ENCODE results near the gene YPEL2.

Gene YPEL2

GRCh38 chr17:59361916-59362810 lies 30.7 kb downstream of the YPEL2 start:
- H3K9me3 ChIP-seq (ENCODE audit: control insufficient read depth, low read length) = no peaks in the 10 kb centered on the region
- H3K36me3 ChIP-seq (ENCODE audit: control insufficient read depth in 1 of 2, insufficient read depth in 2 of 2, low read depth in 1 of 2, low read length in 2 of 2) = peaks cover 0 to 5% of the 10 kb centered on the region in 2 experiments
- H3K27me3 ChIP-seq (ENCODE audit: control insufficient read depth in 1 of 2, insufficient read depth in 1 of 2, low read length in 2 of 2) = no peaks in the 10 kb centered on the region
- H2BK15ac ChIP-seq (ENCODE audit: low read depth, poor library complexity, severe bottlenecking) = no peak overlapping the region
- peak overlapping the region in 1 of 2 experiments; percentile 50 for H3K4me3 ChIP-seq (ENCODE audit: insufficient read depth in 1 of 2, low read depth in 1 of 2, low read length in 2 of 2)
- H2AK5ac ChIP-seq (ENCODE audit: low read length, severe bottlenecking) = peak overlapping the region; percentile 50
- H3K9ac ChIP-seq (ENCODE audit: low read length) = peak overlapping the region; percentile 67
- no peak overlapping the region for H4K91ac ChIP-seq (ENCODE audit: low read length)
- H3K4me2 ChIP-seq (ENCODE audit: low read length, poor library complexity, severe bottlenecking) = peak overlapping the region; percentile 49
- peak overlapping the region; percentile 82 for H3K27ac ChIP-seq (ENCODE audit: low read length, poor library complexity, severe bottlenecking)
- H2AFZ ChIP-seq (ENCODE audit: low read depth, low read length) = no peak overlapping the region
- H3K14ac ChIP-seq (ENCODE audit: low read length in 2 of 2) = peak overlapping the region in 1 of 2 experiments; percentile 49
- DNase-seq = peak; percentile 91
- H3K4ac ChIP-seq (ENCODE audit: low read depth in 1 of 2, low read length in 2 of 2) = peak overlapping the region in 1 of 2 experiments; percentile 84
- H3K4me1 ChIP-seq (ENCODE audit: control insufficient read depth, insufficient read depth, low read depth, low read length) = peaks cover 32% of the 10 kb centered on the region
- H2BK5ac ChIP-seq (ENCODE audit: low read depth, low read length, poor library complexity, severe bottlenecking) = no peak overlapping the region
- H3K23ac ChIP-seq (ENCODE audit: low read length in 2 of 2) = no peak overlapping the region
- H2BK120ac ChIP-seq (ENCODE audit: low read depth, low read length) = no peak overlapping the region
- H3K79me1 ChIP-seq (replicated peaks; ENCODE audit: low read length, poor library complexity, severe bottlenecking) = peaks cover 7% of the 10 kb centered on the region
- H4K8ac ChIP-seq (ENCODE audit: low read length) = no peak overlapping the region
- H2BK12ac ChIP-seq (ENCODE audit: low read length in 2 of 2) = peak overlapping the region in 1 of 2 experiments; percentile 97
- peak overlapping the region in 1 of 2 experiments; percentile 92 for H3K18ac ChIP-seq (ENCODE audit: low read depth in 1 of 2, low read length in 2 of 2)
- WGBS = 20% methylated on average over 7 of the region's 7 CpGs

- 100% methylated on average over 1 of the region's 2 CpGs for WGBS
- no peak overlapping the region for H2BK120ac ChIP-seq (ENCODE audit: low read depth, low read length)
Measured at GRCh38 chr17:59362811-59363205, 31.4 kb downstream of the YPEL2 start.

GRCh38 chr17:59365383-59365981 lies 34.0 kb downstream of the YPEL2 start:
- Histone ChIP-seq H2BK5ac (ENCODE audit: low read depth, low read length, poor library complexity, severe bottlenecking) (no peak overlapping the region), H3K4ac (ENCODE audit: low read depth in 1 of 2, low read length in 2 of 2) (peak overlapping the region in 1 of 2 experiments; percentile 5), H2AK5ac (ENCODE audit: low read length, severe bottlenecking) (peak overlapping the region; percentile 79), H2BK120ac (ENCODE audit: low read depth, low read length) (no peak overlapping the region), H3K9ac (ENCODE audit: low read length) (peak overlapping the region; percentile 53), H4K91ac (ENCODE audit: low read length) (peak overlapping the region; percentile 55), H3K4me1 (ENCODE audit: control insufficient read depth, insufficient read depth, low read depth, low read length) (peaks cover 43% of the 10 kb centered on the region), H2BK12ac (ENCODE audit: low read length in 2 of 2) (peak overlapping the region; percentile 45 to 83), H3K18ac (ENCODE audit: low read depth in 1 of 2, low read length in 2 of 2) (peak overlapping the region; percentile 76 to 79), H3K14ac (ENCODE audit: low read length in 2 of 2) (no peak overlapping the region), H3K27ac (ENCODE audit: low read length, poor library complexity, severe bottlenecking) (no peak overlapping the region), H3K4me2 (ENCODE audit: low read length, poor library complexity, severe bottlenecking) (no peak overlapping the region), H3K9me3 (ENCODE audit: control insufficient read depth, low read length) (no peaks in the 10 kb centered on the region), H4K8ac (ENCODE audit: low read length) (no peak overlapping the region), H2BK15ac (ENCODE audit: low read depth, poor library complexity, severe bottlenecking) (no peak overlapping the region), H3K79me1 (replicated peaks; ENCODE audit: low read length, poor library complexity, severe bottlenecking) (peaks cover 11% of the 10 kb centered on the region), H3K23ac (ENCODE audit: low read length in 2 of 2) (no peak overlapping the region), H3K36me3 (ENCODE audit: control insufficient read depth in 1 of 2, insufficient read depth in 2 of 2, low read depth in 1 of 2, low read length in 2 of 2) (peaks cover 0 to 5% of the 10 kb centered on the region in 2 experiments), H2AFZ (ENCODE audit: low read depth, low read length) (no peak overlapping the region), H3K27me3 (ENCODE audit: control insufficient read depth in 1 of 2, insufficient read depth in 1 of 2, low read length in 2 of 2) (no peaks in the 10 kb centered on the region), H3K4me3 (ENCODE audit: insufficient read depth in 1 of 2, low read depth in 1 of 2, low read length in 2 of 2) (peak overlapping the region in 1 of 2 experiments; percentile 13)
- DNase-seq = no peak
- WGBS = 42% methylated on average over 2 of the region's 4 CpGs

More at GRCh38 chr17:59362811-59363205, 31.4 kb downstream of the YPEL2 start:
- Histone ChIP-seq H3K4me1 (ENCODE audit: control insufficient read depth, insufficient read depth, low read depth, low read length) (peaks cover 34% of the 10 kb centered on the region), H2BK15ac (ENCODE audit: low read depth, poor library complexity, severe bottlenecking) (no peak overlapping the region), H4K8ac (ENCODE audit: low read length) (no peak overlapping the region), H3K9me3 (ENCODE audit: control insufficient read depth, low read length) (no peaks in the 10 kb centered on the region), H3K27me3 (ENCODE audit: control insufficient read depth in 1 of 2, insufficient read depth in 1 of 2, low read length in 2 of 2) (no peaks in the 10 kb centered on the region), H3K9ac (ENCODE audit: low read length) (peak overlapping the region; percentile 65), H3K4me2 (ENCODE audit: low read length, poor library complexity, severe bottlenecking) (peak overlapping the region; percentile 49), H2AK5ac (ENCODE audit: low read length, severe bottlenecking) (no peak overlapping the region), H3K18ac (ENCODE audit: low read depth in 1 of 2, low read length in 2 of 2) (peak overlapping the region in 1 of 2 experiments; percentile 56), H4K91ac (ENCODE audit: low read length) (no peak overlapping the region), H3K4me3 (ENCODE audit: insufficient read depth in 1 of 2, low read depth in 1 of 2, low read length in 2 of 2) (peak overlapping the region in 1 of 2 experiments; percentile 50), H2AFZ (ENCODE audit: low read depth, low read length) (no peak overlapping the region), H3K4ac (ENCODE audit: low read depth in 1 of 2, low read length in 2 of 2) (peak overlapping the region in 1 of 2 experiments; percentile 37), H3K27ac (ENCODE audit: low read length, poor library complexity, severe bottlenecking) (peak overlapping the region; percentile 82), H2BK5ac (ENCODE audit: low read depth, low read length, poor library complexity, severe bottlenecking) (no peak overlapping the region), H2BK12ac (ENCODE audit: low read length in 2 of 2) (peak overlapping the region in 1 of 2 experiments; percentile 90), H3K14ac (ENCODE audit: low read length in 2 of 2) (no peak overlapping the region), H3K23ac (ENCODE audit: low read length in 2 of 2) (no peak overlapping the region), H3K79me1 (replicated peaks; ENCODE audit: low read length, poor library complexity, severe bottlenecking) (peaks cover 11% of the 10 kb centered on the region), H3K36me3 (ENCODE audit: control insufficient read depth in 1 of 2, insufficient read depth in 2 of 2, low read depth in 1 of 2, low read length in 2 of 2) (peaks cover 0 to 5% of the 10 kb centered on the region in 2 experiments)
- DNase-seq = no peak

Measured in mesenchymal stem cell (in vitro differentiated cells and primary cell).